ENCODE results near the gene ARHGAP36. TPM values are rescaled to one million over a fixed set of nuclear protein-coding genes. Genes with fewer than 3 reads are reported as not detected.

ARHGAP36 gene
- polyA plus RNA-seq, 1 experiment, result not detected

- Histone ChIP-seq H3K4me3 (ENCODE audit: low read depth, low read length) (no peak overlapping the region), H3K27me3 (ENCODE audit: control insufficient read depth, insufficient read depth, low read length) (no peaks in the 10 kb centered on the region), H3K27ac (ENCODE audit: low read depth, low read length) (no peak overlapping the region), H3K9me3 (ENCODE audit: control insufficient read depth, insufficient read depth, low read length) (no peaks in the 10 kb centered on the region)
- POLR2A ChIA-PET, result no interaction called here
- CTCF ChIA-PET, result no interaction called here
- no peak for DNase-seq (ENCODE audit: low read depth, low spot score)
- no peak for TF ChIP-seq CTCF (IDR thresholded peaks at IDR 0.05; ENCODE audit: low read depth, low read length)
Measured at GRCh38 chrX:131083510-131084142, 25.5 kb downstream of the ARHGAP36 start.

- Histone ChIP-seq H3K4me3 (ENCODE audit: low read depth, low read length) (no peak overlapping the region), H3K9me3 (ENCODE audit: control insufficient read depth, insufficient read depth, low read length) (no peaks in the 10 kb centered on the region), H3K27ac (ENCODE audit: low read depth, low read length) (no peak overlapping the region), H3K27me3 (ENCODE audit: control insufficient read depth, insufficient read depth, low read length) (no peaks in the 10 kb centered on the region)
- POLR2A ChIA-PET, result no interaction called here
- no peak for DNase-seq (ENCODE audit: low read depth, low spot score)
- no peak for TF ChIP-seq CTCF (IDR thresholded peaks at IDR 0.05; ENCODE audit: low read depth, low read length)
- CTCF ChIA-PET, result no interaction called here
Measured at GRCh38 chrX:131084145-131084544, 26.0 kb downstream of the ARHGAP36 start.

GRCh38 chrX:131136776-131137175 is 78.6 kb downstream of the ARHGAP36 start:
- ChIA-PET POLR2A (no interaction called here), CTCF (no interaction called here)
- TF ChIP-seq CTCF (IDR thresholded peaks at IDR 0.05; ENCODE audit: low read depth, low read length), result no peak
- no peak overlapping the region for H3K4me3 ChIP-seq (ENCODE audit: low read depth, low read length)
- no peak for DNase-seq (ENCODE audit: low read depth, low spot score)
- H3K27ac ChIP-seq (ENCODE audit: low read depth, low read length), result no peak overlapping the region
- peaks cover 3% of the 10 kb centered on the region; the same call in 1 of the 2 replicates for H3K9me3 ChIP-seq (ENCODE audit: control insufficient read depth, insufficient read depth, low read length)
- H3K27me3 ChIP-seq (ENCODE audit: control insufficient read depth, insufficient read depth, low read length), result no peaks in the 10 kb centered on the region

GRCh38 chrX:131139072-131139471 is 80.9 kb downstream of the ARHGAP36 start:
- CTCF ChIA-PET, result no interaction called here
- H3K4me3 ChIP-seq (ENCODE audit: low read depth, low read length), result no peak overlapping the region
- H3K27me3 ChIP-seq (ENCODE audit: control insufficient read depth, insufficient read depth, low read length), result no peaks in the 10 kb centered on the region
- TF ChIP-seq CTCF (IDR thresholded peaks at IDR 0.05; ENCODE audit: low read depth, low read length), result no peak
- no peak overlapping the region for H3K27ac ChIP-seq (ENCODE audit: low read depth, low read length)
- H3K9me3 ChIP-seq (ENCODE audit: control insufficient read depth, insufficient read depth, low read length), result peaks cover 3% of the 10 kb centered on the region; the same call in 1 of the 2 replicates
- DNase-seq (ENCODE audit: low read depth, low spot score), result no peak
- POLR2A ChIA-PET, result no interaction called here

Other genes starting within 250 kb of the ARHGAP36 start
- gene ENOX2, start 155.1 kb upstream of the ARHGAP36 start, polyA plus RNA-seq (2011; rRNA removed), result 15.5 and 16.8 TPM in 2 replicates
- not detected in 2 replicates for gene IGSF1, start 231.0 kb downstream of the ARHGAP36 start, polyA plus RNA-seq (2011; rRNA removed)

All from AG04450 (cell line).